BLaER1 treated with 17β-estradiol and CSF1 and Interleukin-3, amounts not matched to agents 10 nM and 100 nM (cell line): Measurements from ENCODE around the gene PPP1R37.

Source experiments
- H3K27ac ChIP-seq, 11 experiments: shearing (Covaris generic); formaldehyde crosslinking; 2 replicates each; pipeline ENCODE4 v1.8.1; 2022
- H3K27me3 ChIP-seq, 11 experiments: shearing (Covaris generic); formaldehyde crosslinking; 2 replicates each; pipeline ENCODE4 v1.8.1; 2022
- H3K36me3 ChIP-seq, 11 experiments: shearing (Covaris generic); formaldehyde crosslinking; 2 replicates each; pipeline ENCODE4 v1.8.1; 2022
- H3K4me1 ChIP-seq, 10 experiments: shearing (Covaris generic); formaldehyde crosslinking; 2 replicates each; pipeline ENCODE4 v1.8.1; 2022
- H3K4me2 ChIP-seq, 11 experiments: shearing (Covaris generic); formaldehyde crosslinking; 2 replicates each; pipeline ENCODE4 v1.8.1; 2022
- H3K4me3 ChIP-seq, 10 experiments: shearing (Covaris generic); formaldehyde crosslinking; 2 replicates each; pipeline ENCODE4 v1.8.1; 2022
- H3K9ac ChIP-seq, 11 experiments: shearing (Covaris generic); formaldehyde crosslinking; 2 replicates each; pipeline ENCODE4 v1.8.1; 2022
- H3K9me3 ChIP-seq, 11 experiments: shearing (Covaris generic); formaldehyde crosslinking; replicated peaks in 1 of 11; 2 replicates each; pipeline ENCODE4 v1.8.1; 2022
- H4K20me1 ChIP-seq, 11 experiments: shearing (Covaris generic); formaldehyde crosslinking; 2 replicates each; pipeline ENCODE4 v1.8.1; 2022
- Cebpa-rat ChIP-seq, 11 experiments: shearing (Covaris generic); IDR thresholded peaks; 2 replicates each; pipeline ENCODE4 v1.8.1; 2022

PPP1R37 gene

GRCh38 chr19:45125975-45126493 is 33.1 kb downstream of the PPP1R37 start:
- peak overlapping the region in 2 of 11 experiments; percentile 9 to 14; a peak in 1 of 22 replicates for H3K9ac ChIP-seq

GRCh38 chr19:45126654-45127053 is 33.7 kb downstream of the PPP1R37 start:
- peak overlapping the region in 2 of 11 experiments; percentile 50 to 57; a peak in 1 of 22 replicates for H3K4me2 ChIP-seq
- H4K20me1 ChIP-seq: peaks cover 91 to 100% (median 99%) of the 10 kb centered on the region in 11 experiments
- no peak overlapping the region for H3K4me3 ChIP-seq
- H3K36me3 ChIP-seq: peaks cover 11 to 31% (median 24%) of the 10 kb centered on the region in 11 experiments; a peak in 16 of 22 replicates
- H3K9me3 ChIP-seq: no peaks in the 10 kb centered on the region
- H3K27ac ChIP-seq: no peak overlapping the region
- TF ChIP-seq Cebpa-rat (IDR thresholded peaks at IDR 0.05): no peak
- no peak overlapping the region for H3K9ac ChIP-seq
- no peaks in the 10 kb centered on the region for H3K27me3 ChIP-seq
- peaks cover 27 to 83% (median 58%) of the 10 kb centered on the region in 10 experiments for H3K4me1 ChIP-seq

More at GRCh38 chr19:45125975-45126493, 33.1 kb downstream of the PPP1R37 start:
- peak overlapping the region in 10 of 11 experiments; percentile 10 to 59 (median 46); a peak in 16 of 22 replicates for H3K4me2 ChIP-seq
- peaks cover 33 to 83% (median 62%) of the 10 kb centered on the region in 10 experiments for H3K4me1 ChIP-seq
- H3K9me3 ChIP-seq: no peaks in the 10 kb centered on the region
- H3K27ac ChIP-seq: no peak overlapping the region
- no peak for TF ChIP-seq Cebpa-rat (IDR thresholded peaks at IDR 0.05)
- H3K36me3 ChIP-seq: peaks cover 11 to 31% (median 24%) of the 10 kb centered on the region in 11 experiments; a peak in 16 of 22 replicates
- H3K4me3 ChIP-seq: no peak overlapping the region
- peaks cover 91 to 100% (median 99%) of the 10 kb centered on the region in 11 experiments for H4K20me1 ChIP-seq
- no peaks in the 10 kb centered on the region for H3K27me3 ChIP-seq

- H4K20me1 ChIP-seq: peaks cover 78 to 100% (median 97%) of the 10 kb centered on the region in 11 experiments
- H3K9ac ChIP-seq: no peak overlapping the region; a peak in 1 of 22 replicates
- H3K4me1 ChIP-seq: peaks cover 19 to 79% (median 49%) of the 10 kb centered on the region in 10 experiments
- no peak overlapping the region for H3K4me3 ChIP-seq
- no peak overlapping the region for H3K27ac ChIP-seq
- H3K9me3 ChIP-seq: no peaks in the 10 kb centered on the region
- no peak overlapping the region for H3K4me2 ChIP-seq
- H3K36me3 ChIP-seq: peaks cover 11 to 38% (median 25%) of the 10 kb centered on the region in 11 experiments; a peak in 16 of 22 replicates
- H3K27me3 ChIP-seq: no peaks in the 10 kb centered on the region
- TF ChIP-seq Cebpa-rat (IDR thresholded peaks at IDR 0.05): no peak
These were observed 35.2 kb downstream of the PPP1R37 start for GRCh38 chr19:45128146-45128545.

DNA sequence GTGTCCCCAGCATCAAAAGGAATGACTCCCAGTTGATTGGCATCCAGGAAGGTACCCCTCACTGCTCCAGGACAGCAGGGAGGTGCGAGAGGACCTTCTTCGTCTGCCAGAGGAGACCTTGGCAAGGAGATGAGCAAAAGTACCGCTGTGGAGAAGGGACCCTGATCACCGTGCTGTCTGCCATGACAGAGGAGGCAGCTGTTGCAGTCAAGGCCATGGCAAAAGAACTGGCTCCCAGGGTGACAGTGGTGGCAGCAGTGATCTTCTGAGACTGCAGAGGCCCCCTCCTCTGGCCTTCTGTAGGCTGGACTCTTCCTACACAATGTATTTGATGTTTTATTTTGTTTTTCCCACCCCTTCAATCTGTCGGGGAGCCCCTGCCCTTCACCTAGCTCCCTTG is 35.8 kb downstream of the PPP1R37 start:
- Histone ChIP-seq H3K4me3 (no peak overlapping the region), H3K27ac (no peak overlapping the region; a peak in 1 of 22 replicates), H3K36me3 (peaks cover 9 to 31% (median 25%) of the 10 kb centered on the region in 11 experiments; a peak in 16 of 22 replicates), H3K9ac (peak overlapping the region in 1 of 11 experiments; percentile 10; a peak in 2 of 22 replicates), H4K20me1 (peaks cover 71 to 100% (median 97%) of the 10 kb centered on the region in 11 experiments), H3K27me3 (no peaks in the 10 kb centered on the region), H3K9me3 (no peaks in the 10 kb centered on the region), H3K4me1 (peaks cover 26 to 79% (median 51%) of the 10 kb centered on the region in 10 experiments), H3K4me2 (no peak overlapping the region)
- no peak for TF ChIP-seq Cebpa-rat (IDR thresholded peaks at IDR 0.05)

- Histone ChIP-seq H3K9ac (peak overlapping the region in 3 of 11 experiments; percentile 11 to 45 (median 18); a peak in 3 of 22 replicates), H4K20me1 (peaks cover 58 to 100% (median 97%) of the 10 kb centered on the region in 11 experiments), H3K4me2 (peak overlapping the region; percentile 8 to 65 (median 41); a peak in 17 of 22 replicates), H3K27me3 (no peaks in the 10 kb centered on the region), H3K27ac (no peak overlapping the region; a peak in 1 of 22 replicates), H3K9me3 (no peaks in the 10 kb centered on the region), H3K4me3 (no peak overlapping the region), H3K4me1 (peaks cover 40 to 79% (median 54%) of the 10 kb centered on the region in 10 experiments), H3K36me3 (peaks cover 9 to 31% (median 25%) of the 10 kb centered on the region in 11 experiments; a peak in 16 of 22 replicates)
- no peak for TF ChIP-seq Cebpa-rat (IDR thresholded peaks at IDR 0.05)
These were observed 37.3 kb downstream of the PPP1R37 start for GRCh38 chr19:45130236-45130635.

DNA sequence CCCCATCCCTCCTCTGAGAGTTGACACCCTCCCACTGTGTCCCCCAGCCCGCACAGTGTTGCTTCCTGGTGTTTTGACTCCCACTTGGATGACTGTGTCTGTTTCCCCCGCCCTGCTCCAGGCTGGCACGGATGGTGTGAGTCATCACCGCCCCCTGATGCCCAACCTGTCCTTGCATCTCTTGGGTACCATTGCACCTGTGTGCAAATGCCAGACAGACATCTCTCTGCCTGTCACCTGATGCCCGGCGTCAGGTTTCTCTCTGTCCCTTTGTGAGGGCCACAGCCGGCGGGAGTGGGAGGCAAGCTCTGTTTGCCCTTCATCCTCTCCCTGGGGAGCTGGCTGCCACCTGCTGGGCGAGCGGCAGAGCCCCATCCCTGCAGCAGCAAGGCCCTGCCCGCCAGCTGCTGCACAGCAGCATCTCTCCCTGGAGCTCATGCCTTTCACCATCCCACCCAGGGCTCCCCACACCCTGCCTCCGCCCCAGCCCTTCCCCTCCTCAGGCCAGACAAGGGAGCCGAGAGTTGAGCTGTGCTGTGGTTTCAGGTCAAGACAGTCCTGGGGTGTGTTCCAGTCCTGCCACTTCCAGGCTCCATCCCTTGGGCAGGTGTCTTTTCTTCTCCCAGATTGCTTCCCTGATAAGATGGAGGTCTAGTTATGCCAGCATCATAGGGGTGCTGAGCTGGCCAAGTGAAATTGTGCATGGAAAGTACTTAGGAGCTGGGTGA is 38.1 kb downstream of the PPP1R37 start:
- Histone ChIP-seq H3K36me3 (peaks cover 9 to 31% (median 25%) of the 10 kb centered on the region in 11 experiments; a peak in 16 of 22 replicates), H4K20me1 (peaks cover 50 to 100% (median 97%) of the 10 kb centered on the region in 11 experiments), H3K4me1 (peaks cover 42 to 79% (median 54%) of the 10 kb centered on the region in 10 experiments), H3K9me3 (no peaks in the 10 kb centered on the region), H3K4me2 (peak overlapping the region; percentile 8 to 65 (median 41); a peak in 18 of 22 replicates), H3K4me3 (no peak overlapping the region), H3K9ac (0 out of 22 replicates have a peak overlapping the region, but pooled peaks of 2 of the 11 experiments have one; percentile 10 to 45), H3K27me3 (no peaks in the 10 kb centered on the region), H3K27ac (0 out of 22 replicates have a peak overlapping the region, but pooled peaks of 1 of the 11 experiments have one; percentile 8)
- no peak for TF ChIP-seq Cebpa-rat (IDR thresholded peaks at IDR 0.05)

- Histone ChIP-seq H3K27ac (peak overlapping the region in 9 of 11 experiments; percentile 6 to 82 (median 48); a peak in 13 of 22 replicates), H4K20me1 (peaks cover 49 to 100% (median 95%) of the 10 kb centered on the region in 11 experiments), H3K4me2 (peak overlapping the region; percentile 85 to 98 (median 95)), H3K4me3 (no peak overlapping the region), H3K9me3 (no peaks in the 10 kb centered on the region), H3K9ac (peak overlapping the region in 8 of 11 experiments; percentile 13 to 64 (median 46); a peak in 14 of 22 replicates), H3K36me3 (peaks cover 0 to 14% (median 5%) of the 10 kb centered on the region in 11 experiments; a peak in 13 of 22 replicates), H3K27me3 (no peaks in the 10 kb centered on the region), H3K4me1 (peaks cover 64 to 91% (median 79%) of the 10 kb centered on the region in 10 experiments)
- TF ChIP-seq Cebpa-rat (IDR thresholded peaks at IDR 0.05): no peak
These were observed 40.7 kb downstream of the PPP1R37 start for GRCh38 chr19:45133661-45134060.

DNA sequence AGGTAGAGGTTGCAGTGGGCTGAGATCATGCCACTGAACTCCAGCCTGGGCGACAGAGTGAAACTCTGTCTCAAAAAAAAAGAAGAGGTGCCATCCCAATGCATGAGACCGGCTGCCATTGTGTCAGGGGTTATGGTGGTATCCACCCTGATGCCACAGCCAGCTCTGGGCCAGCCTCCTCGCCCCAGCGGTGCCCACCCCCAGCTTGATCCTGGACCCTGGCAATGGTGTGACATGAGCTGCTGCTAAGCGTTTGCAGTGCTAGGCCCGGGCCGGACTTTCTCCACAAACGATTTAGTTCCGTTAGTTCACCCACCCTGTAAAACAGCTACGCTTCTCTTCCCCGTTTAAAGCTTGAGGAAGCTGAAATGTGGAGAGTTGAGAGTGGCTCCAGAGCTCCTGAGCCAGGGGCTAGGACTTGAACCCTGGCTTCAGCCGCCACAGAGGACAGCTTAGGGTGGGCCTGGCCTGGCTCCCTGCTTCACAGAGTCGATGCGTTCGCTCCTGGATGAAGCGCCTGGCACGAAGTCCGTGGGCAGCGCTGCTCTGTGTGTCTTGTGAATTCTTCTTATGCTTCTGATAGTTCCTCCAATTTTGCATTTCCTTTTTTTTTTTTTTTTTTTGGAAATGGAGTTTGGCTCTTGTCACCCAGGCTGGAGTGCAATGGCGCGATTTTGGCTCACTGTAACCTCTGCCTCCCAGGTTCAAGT is 42.4 kb downstream of the PPP1R37 start:
- peak overlapping the region in 7 of 11 experiments; percentile 29 to 74 (median 45); a peak in 7 of 22 replicates for H3K9ac ChIP-seq
- no peak overlapping the region for H3K4me3 ChIP-seq
- H4K20me1 ChIP-seq: peaks cover 42 to 98% (median 87%) of the 10 kb centered on the region in 11 experiments
- H3K36me3 ChIP-seq: peaks cover 0 to 16% (median 7%) of the 10 kb centered on the region in 11 experiments; a peak in 7 of 22 replicates
- H3K4me1 ChIP-seq: peaks cover 61 to 85% (median 72%) of the 10 kb centered on the region in 10 experiments
- no peaks in the 10 kb centered on the region for H3K9me3 ChIP-seq
- no peak for TF ChIP-seq Cebpa-rat (IDR thresholded peaks at IDR 0.05)
- H3K4me2 ChIP-seq: peak overlapping the region; percentile 85 to 98 (median 95)
- H3K27me3 ChIP-seq: no peaks in the 10 kb centered on the region
- peak overlapping the region in 10 of 11 experiments; percentile 14 to 82 (median 54); a peak in 17 of 22 replicates for H3K27ac ChIP-seq
